DMS 273 (cell line): ENCODE results near the gene GAGE10.
"Not testable (repeated sequence)": the region's sequence is repeated elsewhere in the genome, so short reads cannot be mapped to it uniquely, and the experiment has no call there.

Experiments
- DNase-seq: peaks from one replicate; lab custom pipeline; 2025; ENCODE audit not compliant: unreplicated experiment; lab: John Stamatoyannopoulos, UW

The GAGE10 gene

DNA sequence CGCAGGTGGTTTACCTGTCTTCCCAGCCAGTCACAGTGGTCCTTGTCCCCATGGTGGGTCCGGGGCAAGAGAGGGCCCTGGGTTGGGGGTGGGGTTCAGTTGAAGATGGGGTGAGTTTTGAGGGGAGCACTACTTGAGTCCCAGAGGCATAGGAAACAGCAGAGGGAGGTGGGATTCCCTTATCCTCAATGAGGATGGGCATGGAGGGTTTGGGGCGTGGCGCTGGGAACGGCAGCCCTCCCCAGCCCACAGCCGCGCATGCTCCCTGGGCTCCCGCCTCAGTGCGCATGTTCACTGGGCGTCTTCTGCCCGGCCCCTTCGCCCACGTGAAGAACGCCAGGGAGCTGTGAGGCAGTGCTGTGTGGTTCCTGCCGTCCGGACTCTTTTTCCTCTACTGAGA, 18.3 kb downstream of the GAGE10 start, which contains the start of gene GAGE12J:
GAGE12J (plus strand) TSS at position 301 of the 400 bp plus-strand sequence. CDS start 1,157 bp downstream, outside the sequence.
- not testable (repeated sequence) for DNase-seq

DNA sequence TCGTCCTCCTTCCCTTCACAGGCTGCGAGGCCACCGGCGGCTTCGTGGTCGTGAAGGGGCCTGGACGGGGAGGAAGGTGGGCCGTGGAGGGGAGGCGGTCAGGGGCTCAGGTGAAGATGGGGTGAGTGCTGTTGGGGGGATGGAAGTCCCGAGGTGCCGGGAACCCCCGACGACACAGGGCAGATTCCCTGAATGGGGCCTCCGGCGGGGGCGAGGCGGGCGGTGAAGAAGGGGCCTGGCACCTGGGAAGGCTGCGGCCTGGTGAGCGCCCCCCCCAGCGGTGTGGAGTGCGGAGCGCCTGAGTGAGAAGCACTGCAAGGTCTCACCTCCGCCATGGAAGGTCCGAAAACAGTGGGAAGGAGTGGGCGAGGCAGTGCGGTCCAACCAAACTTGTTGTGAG, 18.8 kb downstream of the GAGE10 start:
- DNase-seq, result not testable (repeated sequence)

DNA sequence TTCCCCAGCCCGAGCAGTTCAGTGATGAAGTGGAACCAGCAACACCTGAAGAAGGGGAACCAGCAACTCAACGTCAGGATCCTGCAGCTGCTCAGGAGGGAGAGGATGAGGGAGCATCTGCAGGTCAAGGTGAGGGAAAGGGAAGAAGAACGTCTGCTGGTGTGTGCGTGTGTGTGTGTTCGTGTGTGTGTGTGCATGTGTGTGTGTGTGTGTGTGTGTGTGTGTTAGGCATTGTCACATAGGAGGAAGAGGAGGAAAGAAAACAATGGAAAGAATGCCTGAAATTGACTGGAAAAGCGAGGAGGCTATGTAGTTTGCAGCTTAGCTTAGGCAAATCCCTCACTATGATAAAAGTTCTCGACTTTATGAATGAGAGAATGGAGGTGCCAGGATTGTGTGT, 20.3 kb downstream of the GAGE10 start:
- not testable (repeated sequence) for DNase-seq

DNA sequence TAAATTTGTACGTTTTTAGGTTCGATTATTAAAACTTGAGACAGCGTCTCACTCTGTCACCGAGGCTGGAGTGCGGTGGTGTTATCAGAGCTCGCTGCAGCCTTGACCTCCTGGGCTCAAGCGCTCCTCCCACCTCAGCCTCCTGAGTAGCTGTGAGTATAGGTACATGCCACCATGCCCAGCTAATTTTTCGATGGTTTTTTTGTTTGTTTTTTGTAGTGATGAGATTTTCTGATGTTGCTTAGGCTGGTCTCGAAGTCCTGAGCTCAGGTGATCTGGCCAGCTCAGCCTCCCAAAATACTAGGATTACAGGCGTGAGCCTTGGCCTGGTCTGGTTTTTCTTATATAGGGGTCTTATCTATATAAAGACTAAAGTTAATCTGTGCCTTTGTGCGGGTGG, 27.0 kb downstream of the GAGE10 start:
- DNase-seq, result not testable (repeated sequence)

DNA sequence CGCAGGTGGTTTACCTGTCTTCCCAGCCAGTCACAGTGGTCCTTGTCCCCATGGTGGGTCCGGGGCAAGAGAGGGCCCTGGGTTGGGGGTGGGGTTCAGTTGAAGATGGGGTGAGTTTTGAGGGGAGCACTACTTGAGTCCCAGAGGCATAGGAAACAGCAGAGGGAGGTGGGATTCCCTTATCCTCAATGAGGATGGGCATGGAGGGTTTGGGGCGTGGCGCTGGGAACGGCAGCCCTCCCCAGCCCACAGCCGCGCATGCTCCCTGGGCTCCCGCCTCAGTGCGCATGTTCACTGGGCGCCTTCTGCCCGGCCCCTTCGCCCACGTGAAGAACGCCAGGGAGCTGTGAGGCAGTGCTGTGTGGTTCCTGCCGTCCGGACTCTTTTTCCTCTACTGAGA, 27.8 kb downstream of the GAGE10 start, which contains the start of gene GAGE13:
GAGE13 (plus strand) TSS at position 301 of the 400 bp plus-strand sequence. CDS start 1,156 bp downstream, outside the sequence.
- not testable (repeated sequence) for DNase-seq

DNA sequence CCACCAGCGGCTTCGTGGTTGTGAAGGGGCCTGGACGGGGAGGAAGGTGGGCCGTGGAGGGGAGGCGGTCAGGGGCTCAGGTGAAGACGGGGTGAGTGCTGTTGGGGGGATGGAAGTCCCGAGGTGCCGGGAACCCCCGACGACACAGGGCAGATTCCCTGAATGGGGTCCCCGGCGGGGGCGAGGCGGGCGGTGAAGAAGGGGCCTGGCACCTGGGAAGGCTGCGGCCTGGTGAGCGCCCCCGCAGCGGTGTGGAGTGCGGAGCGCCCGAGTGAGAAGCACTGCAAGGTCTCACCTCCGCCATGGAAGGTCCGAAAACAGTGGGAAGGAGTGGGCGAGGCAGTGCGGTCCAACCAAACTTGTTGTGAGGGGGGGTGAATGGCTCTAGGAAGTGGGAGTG, 28.4 kb downstream of the GAGE10 start:
- not testable (repeated sequence) for DNase-seq

DNA sequence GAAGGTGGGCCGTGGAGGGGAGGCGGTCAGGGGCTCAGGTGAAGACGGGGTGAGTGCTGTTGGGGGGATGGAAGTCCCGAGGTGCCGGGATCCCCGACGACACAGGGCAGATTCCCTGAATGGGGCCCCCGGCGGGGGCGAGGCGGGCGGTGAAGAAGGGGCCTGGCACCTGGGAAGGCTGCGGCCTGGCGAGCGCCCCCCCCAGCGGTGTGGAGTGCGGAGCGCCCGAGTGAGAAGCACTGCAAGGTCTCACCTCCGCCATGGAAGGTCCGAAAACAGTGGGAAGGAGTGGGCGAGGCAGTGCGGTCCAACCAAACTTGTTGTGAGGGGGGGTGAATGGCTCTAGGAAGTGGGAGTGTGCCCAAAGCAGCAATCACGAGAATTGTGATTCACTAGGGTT, 38.0 kb downstream of the GAGE10 start:
- DNase-seq, result not testable (repeated sequence)

DNA sequence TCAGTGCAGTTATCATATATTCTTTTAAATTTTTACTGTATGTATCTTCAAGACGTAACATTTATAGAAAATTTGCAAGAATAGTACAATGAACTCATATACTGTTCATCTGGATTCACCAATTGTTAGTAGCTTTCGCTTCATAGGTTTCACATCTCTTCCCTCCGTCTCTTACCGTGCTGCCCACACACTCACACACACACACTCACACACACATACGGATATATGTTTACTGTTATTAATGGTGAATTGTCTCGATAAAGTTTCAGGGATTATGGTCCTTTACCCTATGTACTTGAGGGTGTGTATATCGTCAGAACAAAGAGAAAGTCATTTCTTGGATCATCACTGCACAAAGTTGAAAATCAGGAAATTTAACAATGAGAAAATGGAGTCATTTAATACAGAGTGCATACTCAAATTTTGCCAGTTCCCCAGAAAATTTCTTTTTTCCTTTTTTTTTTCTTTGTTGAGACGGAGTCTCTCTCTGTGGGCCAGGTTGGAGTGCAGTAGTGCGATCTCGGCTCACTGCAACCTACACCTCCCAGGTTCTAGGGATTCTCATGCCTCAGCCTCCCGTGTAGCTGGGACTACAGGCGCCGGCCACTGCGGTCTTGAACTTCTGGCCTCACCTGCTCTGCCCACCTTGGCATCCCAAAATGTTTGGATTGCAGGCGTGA, 41.2 kb downstream of the GAGE10 start:
- not testable (repeated sequence) for DNase-seq

DNA sequence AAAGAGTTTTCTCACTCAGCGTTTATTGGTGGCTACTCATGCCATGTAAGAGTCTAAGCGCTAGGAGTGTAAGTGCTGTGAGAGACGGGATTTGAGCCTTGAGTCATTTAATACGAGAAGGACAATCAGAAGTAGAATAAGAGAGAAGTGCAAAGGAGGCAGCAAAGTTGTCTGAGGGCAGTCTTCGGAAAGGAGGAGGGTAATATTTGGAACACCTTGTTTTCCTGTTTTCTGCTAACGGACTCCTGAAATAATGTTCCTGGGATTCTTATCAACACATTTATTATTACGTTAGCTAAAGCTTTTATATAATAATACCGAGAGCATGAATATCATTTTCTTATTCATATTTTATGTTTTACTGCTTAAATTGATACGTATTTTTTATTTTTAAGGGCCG, 42.0 kb downstream of the GAGE10 start:
- not testable (repeated sequence) for DNase-seq

DNA sequence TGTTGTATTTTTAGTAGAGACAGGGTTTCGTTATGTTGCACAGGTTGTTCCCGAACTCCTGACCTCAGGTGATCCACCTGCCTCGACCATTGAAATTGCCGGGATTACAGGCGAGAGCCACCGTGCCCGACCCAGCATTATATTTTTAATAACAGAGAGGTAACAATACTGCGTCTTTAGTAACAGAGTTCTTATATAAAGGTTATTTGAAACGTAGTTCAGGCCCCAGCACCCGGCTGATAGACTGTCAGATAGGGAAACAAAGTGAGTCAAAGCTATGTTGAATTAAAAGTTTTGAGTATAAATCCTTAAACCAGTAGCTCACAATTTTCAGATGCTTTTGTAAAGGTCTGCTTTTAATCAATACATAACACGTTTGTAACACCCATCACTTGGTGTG, 42.7 kb downstream of the GAGE10 start:
- DNase-seq, result not testable (repeated sequence)
